ENCODE results near the gene COMP. TPM values are rescaled to one million over a fixed set of nuclear protein-coding genes. Genes with fewer than 3 reads are reported as not detected.

The COMP gene
- total and polyA plus RNA-seq, 2 donors (not counting 1 experiment from before 2014, with no cell fraction given) = not detected

GRCh38 chr19:18803550-18804138, 12.5 kb upstream of the COMP start:
- H3K27me3 ChIP-seq (replicated peaks in 1 of 4; ENCODE audit: control extremely low read depth in 1 of 4, control insufficient read depth in 3 of 4, insufficient read depth in 4 of 4, low read length in 3 of 4) = peaks cover 0 to 18% (median 1%) of the 10 kb centered on the region in 4 experiments
- ATAC-seq (ENCODE audit: low read depth) (no peak), DNase-seq (no peak)
- no peak overlapping the region for H2AFZ ChIP-seq (ENCODE audit: insufficient read depth, low read depth, low read length, poor library complexity, severe bottlenecking)
- H3K79me2 ChIP-seq (ENCODE audit: control insufficient read depth, insufficient read depth, low read length) = no peaks in the 10 kb centered on the region
- H3K4me3 ChIP-seq (ENCODE audit: control extremely low read depth in 1 of 5, extremely low read depth in 1 of 5, insufficient read depth in 1 of 5, low read depth in 2 of 5, low read length in 4 of 5) = no peak overlapping the region
- no peaks in the 10 kb centered on the region for H4K20me1 ChIP-seq (ENCODE audit: control insufficient read depth, insufficient read depth, low read length, poor library complexity, severe bottlenecking)
- no peaks in the 10 kb centered on the region for H3K4me1 ChIP-seq (ENCODE audit: control insufficient read depth in 2 of 2, insufficient read depth in 2 of 2, low read length in 2 of 2)
- no peaks in the 10 kb centered on the region for H3K36me3 ChIP-seq (replicated peaks in 1 of 2; ENCODE audit: control extremely low read depth in 1 of 2, control insufficient read depth in 1 of 2, extremely low read depth in 1 of 2, insufficient read depth in 2 of 2, low read length in 1 of 2)
- TF ChIP-seq EZH2 (IDR thresholded peaks at IDR 0.05; ENCODE audit: borderline replicate concordance, insufficient read depth, low read depth, low read length, poor library complexity, severe bottlenecking) (no peak), CTCF (IDR thresholded peaks at IDR 0.05) (no peak)
- ChIA-PET POLR2A (no interaction called here), CTCF (no interaction called here)
- 83% methylated on average over 4 of the region's 5 CpGs for WGBS (ENCODE audit: insufficient coverage)
- H3K9ac ChIP-seq (ENCODE audit: low read length) = no peak overlapping the region
- Mint-ChIP-seq H3K27ac (no peak overlapping the region), H3K4me1 (no peaks in the 10 kb centered on the region), H3K9me3 (ENCODE audit: insufficient read depth) (no peaks in the 10 kb centered on the region), H3K27me3 (peaks cover 7% of the 10 kb centered on the region), H3K4me3 (no peak overlapping the region)
- H3K27ac ChIP-seq (ENCODE audit: low read length in 2 of 2) = no peak overlapping the region
- peaks cover 0 to 21% (median 0%) of the 10 kb centered on the region in 3 donors for H3K9me3 ChIP-seq (ENCODE audit: control extremely low read depth in 1 of 3, control insufficient read depth in 2 of 3, insufficient read depth in 1 of 3, low read length in 2 of 3)
- intact Hi-C loops (cut with micrococcal nuclease) = no loop called here
- no peak overlapping the region for H3K4me2 ChIP-seq (replicated peaks; ENCODE audit: low read depth, low read length, poor library complexity, severe bottlenecking)

- WGBS (ENCODE audit: insufficient coverage) = 80% methylated on average over 9 of the region's 11 CpGs
- Mint-ChIP-seq H3K27me3 (peaks cover 9% of the 10 kb centered on the region), H3K27ac (no peak overlapping the region), H3K4me1 (no peaks in the 10 kb centered on the region), H3K4me3 (no peak overlapping the region), H3K9me3 (ENCODE audit: insufficient read depth) (no peaks in the 10 kb centered on the region)
- Histone ChIP-seq H3K9me3 (ENCODE audit: control extremely low read depth in 1 of 3, control insufficient read depth in 2 of 3, insufficient read depth in 1 of 3, low read length in 2 of 3) (peaks cover 0 to 21% (median 0%) of the 10 kb centered on the region in 3 donors), H3K27me3 (replicated peaks in 1 of 4; ENCODE audit: control extremely low read depth in 1 of 4, control insufficient read depth in 3 of 4, insufficient read depth in 4 of 4, low read length in 3 of 4) (peaks cover 0 to 24% (median 1%) of the 10 kb centered on the region in 4 experiments), H3K4me2 (replicated peaks; ENCODE audit: low read depth, low read length, poor library complexity, severe bottlenecking) (no peak overlapping the region), H3K36me3 (replicated peaks in 1 of 2; ENCODE audit: control extremely low read depth in 1 of 2, control insufficient read depth in 1 of 2, extremely low read depth in 1 of 2, insufficient read depth in 2 of 2, low read length in 1 of 2) (no peaks in the 10 kb centered on the region), H4K20me1 (ENCODE audit: control insufficient read depth, insufficient read depth, low read length, poor library complexity, severe bottlenecking) (no peaks in the 10 kb centered on the region), H3K4me3 (ENCODE audit: control extremely low read depth in 1 of 5, extremely low read depth in 1 of 5, insufficient read depth in 1 of 5, low read depth in 2 of 5, low read length in 4 of 5) (no peak overlapping the region), H3K79me2 (ENCODE audit: control insufficient read depth, insufficient read depth, low read length) (no peaks in the 10 kb centered on the region), H3K27ac (ENCODE audit: low read length in 2 of 2) (no peak overlapping the region), H3K4me1 (ENCODE audit: control insufficient read depth in 2 of 2, insufficient read depth in 2 of 2, low read length in 2 of 2) (no peaks in the 10 kb centered on the region), H2AFZ (ENCODE audit: insufficient read depth, low read depth, low read length, poor library complexity, severe bottlenecking) (no peak overlapping the region), H3K9ac (ENCODE audit: low read length) (no peak overlapping the region)
- intact Hi-C loops (cut with micrococcal nuclease) = no loop called here
- POLR2A ChIA-PET = no interaction called here
- no peak for TF ChIP-seq EZH2 (IDR thresholded peaks at IDR 0.05; ENCODE audit: borderline replicate concordance, insufficient read depth, low read depth, low read length, poor library complexity, severe bottlenecking)
- TF ChIP-seq CTCF (IDR thresholded peaks at IDR 0.05) = no peak
- CTCF ChIA-PET = no interaction called here
- no peak for DNase-seq
- ATAC-seq (ENCODE audit: low read depth) = no peak
Observed at GRCh38 chr19:18802354-18802753, 11.2 kb upstream of the COMP start.

Measured in B cell (primary cell).